GM10248 (cell line): Measurements from ENCODE around the gene TUBG2.

ENCODE experiments used
- CTCF ChIA-PET: fragments of 300-600 bp; sonication (Branson Sonifier 250); formaldehyde crosslinking; extraction: SDS; loops from one replicate; lab custom pipeline; 2021; ENCODE audit warnings: antibody characterized with exemption; lab: Yijun Ruan, JAX
- POLR2A ChIA-PET: fragments of 350-650 bp; sonication (Branson Sonifier 250); formaldehyde crosslinking; extraction: SDS; loops from one replicate; lab custom pipeline; 2020; ENCODE audit warnings: antibody characterized with exemption; lab: Yijun Ruan, JAX
- DNase-seq: peaks from one replicate; pipeline ENCODE4 v3.0.0; 2012; ENCODE audit errors: extremely low spot score
- CTCF ChIP-seq: IDR thresholded peaks from 2 replicates; pipeline ENCODE4 v1.5.1; 2012; ENCODE audit warnings: mild to moderate bottlenecking, low read depth; ENCODE audit errors: extremely low read depth, missing control alignments, control extremely low read depth

Gene TUBG2

GRCh38 chr17:42673266-42673884 lies 14.3 kb downstream of the TUBG2 start:
- no peak for TF ChIP-seq CTCF
- ChIA-PET CTCF (interaction anchor here (0.8 to 5.0 kb wide), 16 partner anchors 7 to 119 kb away, joined by 3 to 54 read pairs (median 6); partner anchors contain the start of genes CCR10, PSMC3IP, RETREG3 and TUBG1), POLR2A (no interaction called here)
- DNase-seq, result no peak

- ChIA-PET POLR2A (interaction anchor here (0.6 kb wide), 1 partner anchor 395 kb away, joined by 4 read pairs; no protein-coding TSS in a partner anchor), CTCF (interaction anchor here (0.9 to 5.0 kb wide), 18 partner anchors 9 to 120 kb away, joined by 3 to 54 read pairs (median 4); partner anchors contain the start of genes PSMC3IP, RETREG3, TUBG1 and TUBG2)
- TF ChIP-seq CTCF, result peak; percentile 77
- peak; percentile 75 for DNase-seq
These were observed 15.0 kb downstream of the TUBG2 start for GRCh38 chr17:42673885-42674754.

- POLR2A ChIA-PET, result interaction anchor here (0.6 kb wide), 1 partner anchor 396 kb away, joined by 4 read pairs; no protein-coding TSS in a partner anchor
- CTCF ChIA-PET, result interaction anchor here (1.0 to 5.0 kb wide), 14 partner anchors 9 to 99 kb away, joined by 3 to 54 read pairs (median 6); partner anchors contain the start of genes PSMC3IP, RETREG3, TUBG1 and TUBG2
- no peak for DNase-seq
- no peak for TF ChIP-seq CTCF
These were observed 15.8 kb downstream of the TUBG2 start for GRCh38 chr17:42674755-42675347.

GRCh38 chr17:42675348-42675964 lies 16.4 kb downstream of the TUBG2 start:
- no peak for DNase-seq
- ChIA-PET CTCF (interaction anchor here (0.9 to 6.5 kb wide), 8 partner anchors 12 to 98 kb away, joined by 3 to 97 read pairs (median 9); partner anchors contain the start of genes PSMC3IP, RETREG3, TUBG1 and TUBG2), POLR2A (no interaction called here)
- no peak for TF ChIP-seq CTCF

- POLR2A ChIA-PET, result interaction anchor here (1.2 kb wide), 1 partner anchor 67 kb away, joined by 4 read pairs; the partner anchor contains the start of genes RETREG3 and TUBG1
- TF ChIP-seq CTCF, result no peak
- CTCF ChIA-PET, result interaction anchor here (0.9 to 6.5 kb wide), 8 partner anchors 8 to 98 kb away, joined by 3 to 97 read pairs (median 4); partner anchors contain the start of genes PSMC3IP, RETREG3 and TUBG1
- no peak for DNase-seq
These were observed 16.9 kb downstream of the TUBG2 start for GRCh38 chr17:42675965-42676423.
